KMS-11 (cell line): ENCODE measurements around the gene APLP1.

Experiments used
- H2AFZ ChIP-seq: fragments of 200-600 bp; sonication (generic); 2 replicates; pipeline ENCODE4 v1.6.1; 2016; ENCODE audit warnings: antibody characterized with exemption, mixed run types, low read depth
- H3K27ac ChIP-seq: fragments of 200-600 bp; sonication (generic); 2 replicates; pipeline ENCODE4 v1.6.1; 2016; ENCODE audit warnings: mild to moderate bottlenecking, mixed run types
- H3K27me3 ChIP-seq: fragments of 200-600 bp; sonication (generic); 2 replicates; pipeline ENCODE4 v1.6.1; 2017; ENCODE audit warnings: mild to moderate bottlenecking, low read depth, mixed run types, moderate library complexity; ENCODE audit not compliant: insufficient read depth
- H3K36me3 ChIP-seq: fragments of 200-600 bp; sonication (generic); 2 replicates; pipeline ENCODE4 v1.6.1; 2017; ENCODE audit warnings: mild to moderate bottlenecking, mixed run types; ENCODE audit not compliant: insufficient read depth
- H3K4me1 ChIP-seq: fragments of 200-600 bp; sonication (generic); 2 replicates; pipeline ENCODE4 v1.6.1; 2016; ENCODE audit warnings: mild to moderate bottlenecking, low read depth, mixed run types; ENCODE audit not compliant: poor library complexity, severe bottlenecking
- H3K4me2 ChIP-seq: fragments of 200-600 bp; sonication (generic); 2 replicates; pipeline ENCODE4 v1.7.0; 2016; ENCODE audit warnings: mild to moderate bottlenecking, mixed run types
- H3K4me3 ChIP-seq: fragments of 200-600 bp; sonication (generic); IDR thresholded peaks from 2 replicates; pipeline ENCODE4 v1.6.1; 2017; ENCODE audit warnings: low read depth, low read length, mixed read lengths; ENCODE audit not compliant: insufficient read depth
- H3K79me2 ChIP-seq: fragments of 200-600 bp; sonication (generic); 2 replicates; pipeline ENCODE4 v1.6.1; 2016; ENCODE audit warnings: low read depth, mixed run types; ENCODE audit not compliant: insufficient read depth
- H3K9ac ChIP-seq: fragments of 200-600 bp; sonication (generic); 2 replicates; pipeline ENCODE4 v1.6.1; 2016; ENCODE audit warnings: mild to moderate bottlenecking, mixed run types
- H4K20me1 ChIP-seq: fragments of 200-600 bp; sonication (generic); 2 replicates; pipeline ENCODE4 v1.6.1; 2016; ENCODE audit warnings: mild to moderate bottlenecking, mixed run types; ENCODE audit not compliant: insufficient read depth
- TF ChIP-seq, protein P1 (sequence below): fragments of 200-600 bp; sonication (generic); conservative IDR thresholded peaks from 2 replicates; pipeline ENCODE4 v1.6.1; 2017; ENCODE audit warnings: low read depth, mild to moderate bottlenecking, antibody characterized with exemption, low read length, moderate library complexity, mixed read lengths

The APLP1 gene

DNA sequence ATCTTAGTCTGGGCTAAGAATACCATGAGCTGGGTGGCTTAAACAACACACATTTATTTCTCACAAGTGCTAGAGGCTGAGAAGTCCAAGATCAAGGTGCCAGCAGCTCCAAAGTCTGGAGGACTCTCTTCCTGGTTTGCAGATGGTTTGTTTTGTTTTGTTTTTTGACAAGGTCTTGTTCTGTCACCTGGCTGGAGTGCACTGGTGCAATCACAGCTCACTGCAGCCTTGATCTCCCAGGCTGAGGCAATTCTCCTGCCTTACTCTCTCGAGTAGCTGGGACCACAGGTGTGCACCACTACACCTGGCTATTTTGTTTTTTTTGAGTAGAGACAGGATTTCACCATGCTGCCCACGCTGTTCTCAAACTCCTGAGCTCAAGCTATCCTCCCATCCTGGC is 15.5 kb downstream of the APLP1 start:
- TF ChIP-seq, protein P1, sequence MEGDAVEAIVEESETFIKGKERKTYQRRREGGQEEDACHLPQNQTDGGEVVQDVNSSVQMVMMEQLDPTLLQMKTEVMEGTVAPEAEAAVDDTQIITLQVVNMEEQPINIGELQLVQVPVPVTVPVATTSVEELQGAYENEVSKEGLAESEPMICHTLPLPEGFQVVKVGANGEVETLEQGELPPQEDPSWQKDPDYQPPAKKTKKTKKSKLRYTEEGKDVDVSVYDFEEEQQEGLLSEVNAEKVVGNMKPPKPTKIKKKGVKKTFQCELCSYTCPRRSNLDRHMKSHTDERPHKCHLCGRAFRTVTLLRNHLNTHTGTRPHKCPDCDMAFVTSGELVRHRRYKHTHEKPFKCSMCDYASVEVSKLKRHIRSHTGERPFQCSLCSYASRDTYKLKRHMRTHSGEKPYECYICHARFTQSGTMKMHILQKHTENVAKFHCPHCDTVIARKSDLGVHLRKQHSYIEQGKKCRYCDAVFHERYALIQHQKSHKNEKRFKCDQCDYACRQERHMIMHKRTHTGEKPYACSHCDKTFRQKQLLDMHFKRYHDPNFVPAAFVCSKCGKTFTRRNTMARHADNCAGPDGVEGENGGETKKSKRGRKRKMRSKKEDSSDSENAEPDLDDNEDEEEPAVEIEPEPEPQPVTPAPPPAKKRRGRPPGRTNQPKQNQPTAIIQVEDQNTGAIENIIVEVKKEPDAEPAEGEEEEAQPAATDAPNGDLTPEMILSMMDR: no peak
- Histone ChIP-seq H2AFZ (no peak overlapping the region), H3K4me2 (no peak overlapping the region), H3K9ac (no peak overlapping the region), H3K36me3 (no peaks in the 10 kb centered on the region), H3K27ac (no peak overlapping the region), H4K20me1 (no peaks in the 10 kb centered on the region), H3K27me3 (peaks cover 15% of the 10 kb centered on the region; the same call in 1 of the 2 replicates), H3K4me3 (no peak overlapping the region), H3K79me2 (no peaks in the 10 kb centered on the region), H3K4me1 (peaks cover 9% of the 10 kb centered on the region)

DNA sequence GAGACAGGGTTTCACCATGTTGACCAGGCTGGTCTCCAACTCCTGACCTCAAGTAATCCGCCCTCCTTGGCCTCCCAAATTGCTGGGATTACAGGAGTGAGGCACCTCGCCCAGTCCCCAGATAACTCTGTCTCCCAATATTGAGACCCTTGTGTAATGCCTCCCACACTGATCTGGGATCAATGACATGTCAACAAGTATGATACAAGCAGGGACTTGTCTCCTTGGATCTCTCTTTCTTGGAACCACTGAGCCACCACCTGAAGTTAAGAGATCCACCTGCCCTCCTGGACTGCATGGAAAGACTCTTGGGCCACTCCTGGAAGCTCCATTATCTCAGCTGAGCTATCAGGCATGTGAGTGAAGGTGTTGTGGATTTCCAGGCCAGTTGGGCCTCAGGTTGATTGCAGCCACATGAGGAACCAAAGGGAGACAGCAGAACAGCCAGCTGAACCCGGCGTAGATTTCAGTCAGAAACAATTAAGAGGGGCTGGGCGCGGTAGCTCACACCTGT is 16.9 kb downstream of the APLP1 start:
- peaks cover 5% of the 10 kb centered on the region; the same call in 1 of the 2 replicates for H3K27me3 ChIP-seq
- no peaks in the 10 kb centered on the region for H4K20me1 ChIP-seq
- no peak overlapping the region for H3K4me3 ChIP-seq
- no peaks in the 10 kb centered on the region for H3K36me3 ChIP-seq
- TF ChIP-seq, protein P1: no peak
- H3K9ac ChIP-seq: no peak overlapping the region
- H3K4me2 ChIP-seq: no peak overlapping the region
- peaks cover 5% of the 10 kb centered on the region for H3K4me1 ChIP-seq
- H2AFZ ChIP-seq: no peak overlapping the region
- no peaks in the 10 kb centered on the region for H3K79me2 ChIP-seq
- no peak overlapping the region for H3K27ac ChIP-seq

DNA sequence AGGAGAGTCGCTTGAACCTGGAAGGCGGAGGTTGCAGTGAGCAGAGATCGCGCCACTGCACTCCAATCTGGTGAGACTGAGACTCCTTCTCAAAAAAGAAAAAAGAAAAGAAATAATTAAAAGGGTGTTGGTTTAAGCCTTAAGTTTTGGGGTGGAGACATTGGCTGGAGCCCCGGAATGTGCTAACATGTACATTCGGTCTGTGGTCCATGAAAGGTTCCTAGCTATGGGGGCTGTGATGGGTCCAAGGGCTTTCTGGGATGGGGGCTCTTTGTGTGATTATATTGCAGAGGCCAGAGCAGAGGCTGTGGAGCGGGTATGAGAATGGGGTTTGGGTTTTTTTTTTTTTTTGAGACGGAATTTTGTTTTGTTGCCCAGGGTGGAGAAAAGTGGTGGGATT is 17.5 kb downstream of the APLP1 start:
- H3K9ac ChIP-seq: no peak overlapping the region
- H3K27ac ChIP-seq: no peak overlapping the region
- H3K4me1 ChIP-seq: peaks cover 5% of the 10 kb centered on the region
- no peaks in the 10 kb centered on the region for H4K20me1 ChIP-seq
- H2AFZ ChIP-seq: no peak overlapping the region
- H3K27me3 ChIP-seq: peaks cover under 1% of the 10 kb centered on the region; the same call in 1 of the 2 replicates
- no peak overlapping the region for H3K4me2 ChIP-seq
- TF ChIP-seq, protein P1: no peak
- no peaks in the 10 kb centered on the region for H3K36me3 ChIP-seq
- H3K79me2 ChIP-seq: no peaks in the 10 kb centered on the region
- H3K4me3 ChIP-seq: no peak overlapping the region

DNA sequence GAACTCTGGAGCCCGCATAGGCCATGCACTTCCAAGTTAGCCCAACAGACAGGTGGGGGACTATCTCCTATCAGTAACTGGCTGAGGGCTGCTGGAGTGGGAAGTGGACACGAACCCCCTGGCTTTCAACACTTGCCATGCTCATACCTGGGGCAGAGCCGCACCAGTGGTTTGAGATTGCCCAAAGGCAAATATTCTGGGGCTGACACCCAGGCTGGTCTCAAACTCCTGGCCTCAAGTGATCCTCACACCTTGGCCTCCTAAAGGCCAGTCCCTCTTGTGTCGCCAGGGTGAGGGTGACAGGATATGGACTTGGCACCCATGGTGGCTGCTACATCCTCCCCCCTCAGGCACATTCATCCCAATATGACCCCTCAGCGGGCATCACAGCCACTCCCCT is 18.8 kb downstream of the APLP1 start:
- TF ChIP-seq, protein P1: no peak
- Histone ChIP-seq H3K9ac (no peak overlapping the region), H4K20me1 (no peaks in the 10 kb centered on the region), H3K27me3 (no peaks in the 10 kb centered on the region; the same call in 1 of the 2 replicates), H3K4me3 (no peak overlapping the region), H3K27ac (no peak overlapping the region), H3K36me3 (no peaks in the 10 kb centered on the region), H3K4me1 (peaks cover 4% of the 10 kb centered on the region), H2AFZ (no peak overlapping the region), H3K4me2 (no peak overlapping the region), H3K79me2 (no peaks in the 10 kb centered on the region)
